Coronary artery (tissue), 2 donors: Measurements from ENCODE around the gene TRAPPC3.

Experiments
- DNase-seq: peaks from one replicate; pipeline ENCODE4 v3.0.0-alpha.2; 2017; ENCODE audit warnings: low spot score
- H3K27ac ChIP-seq, 2 donors: fragments of 200-600 bp; sonication (generic); one replicate each; pipeline ENCODE4 v1.5.1; 2016 to 2019
- H3K4me3 ChIP-seq: fragments of 200-600 bp; sonication (generic); 2 replicates; pipeline ENCODE4 v1.5.1; 2016; ENCODE audit warnings: mild to moderate bottlenecking, moderate library complexity
- CTCF ChIP-seq: fragments of 200-600 bp; sonication (generic); IDR thresholded peaks from one replicate; pipeline ENCODE4 v1.5.1; 2019; ENCODE audit warnings: antibody characterized with exemption

The TRAPPC3 gene

GRCh38 chr1:36172017-36172747 is 22.9 kb upstream of the TRAPPC3 start:
- TF ChIP-seq CTCF = no peak
- Histone ChIP-seq H3K4me3 (no peak overlapping the region), H3K27ac (no peak overlapping the region)
- no peak for DNase-seq

- TF ChIP-seq CTCF = no peak
- Histone ChIP-seq H3K4me3 (no peak overlapping the region), H3K27ac (peak overlapping the region in 1 of 2 donors; percentile 24)
- no peak for DNase-seq
These were observed 21.5 kb upstream of the TRAPPC3 start for GRCh38 chr1:36170643-36171412.

- Histone ChIP-seq H3K27ac (peak overlapping the region in 1 of 2 donors; percentile 26), H3K4me3 (no peak overlapping the region)
- TF ChIP-seq CTCF = no peak
- no peak for DNase-seq
These were observed 19.2 kb upstream of the TRAPPC3 start for GRCh38 chr1:36168514-36168913.

GRCh38 chr1:36166938-36167905 is 17.9 kb upstream of the TRAPPC3 start:
- Histone ChIP-seq H3K4me3 (no peak overlapping the region), H3K27ac (peak overlapping the region; percentile 7 to 34)
- no peak for DNase-seq
- no peak for TF ChIP-seq CTCF

GRCh38 chr1:36166136-36166535 is 16.9 kb upstream of the TRAPPC3 start:
- Histone ChIP-seq H3K4me3 (no peak overlapping the region), H3K27ac (peak overlapping the region; percentile 19 to 59)
- TF ChIP-seq CTCF = no peak
- DNase-seq = no peak

GRCh38 chr1:36165145-36165544 is 15.9 kb upstream of the TRAPPC3 start:
- no peak for DNase-seq
- no peak overlapping the region for H3K27ac ChIP-seq
- no peak for TF ChIP-seq CTCF
- H3K4me3 ChIP-seq = no peak overlapping the region
